CD1c-positive myeloid dendritic cell (primary cell): ENCODE data around the gene GOSR1.
"Not testable (repeated sequence)": the region's sequence is repeated elsewhere in the genome, so short reads cannot be mapped to it uniquely, and the experiment has no call there.

Experiments
- DNase-seq: peaks from one replicate; pipeline ENCODE4 v3.0.0-alpha.2; 2016; ENCODE audit errors: extremely low spot score

Gene GOSR1

DNA sequence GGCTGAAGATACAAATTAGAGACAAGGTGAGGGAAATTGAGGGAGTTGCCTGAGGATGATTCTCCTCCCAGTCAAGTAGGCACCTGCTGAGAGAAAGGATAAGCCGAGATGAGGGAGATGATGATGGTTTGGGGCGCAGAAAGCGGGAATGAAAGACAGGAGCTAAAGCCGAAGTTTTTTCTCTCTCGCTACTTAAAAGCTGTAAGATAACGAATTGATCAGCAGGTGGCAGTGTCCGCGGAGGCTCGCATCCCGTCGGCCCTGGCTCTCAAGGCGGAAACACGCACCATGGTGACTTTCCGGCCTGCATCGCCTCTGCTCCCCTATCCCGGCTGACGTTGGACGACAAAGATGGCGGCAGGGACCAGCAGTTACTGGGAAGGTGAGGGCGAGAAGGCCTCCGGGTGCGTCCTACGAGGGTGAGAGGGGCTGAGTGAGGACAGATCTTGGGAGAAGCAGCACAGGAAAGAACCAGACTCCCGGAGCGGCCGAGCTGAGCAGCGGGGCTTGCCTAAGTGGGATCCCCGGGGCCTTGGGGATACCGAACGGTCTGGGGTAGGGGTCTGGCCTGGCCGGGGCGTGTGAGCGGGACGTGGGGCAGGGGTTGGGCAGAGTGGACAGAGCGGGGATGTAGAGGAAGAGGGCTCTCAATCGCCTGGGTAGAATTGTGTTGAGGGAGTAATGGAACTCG is at the start of gene GOSR1:
Gene GOSR1, plus strand, starts transcription at position 326 of the 691 bp plus-strand sequence. Its CDS starts 26 bp downstream, at position 352.
- DNase-seq: peak; percentile 98

- DNase-seq: no peak
Observed at GRCh38 chr17:30427611-30428010, 49.6 kb upstream of the GOSR1 start.

GRCh38 chr17:30429155-30429554 is 48.1 kb upstream of the GOSR1 start:
- no peak for DNase-seq

DNA sequence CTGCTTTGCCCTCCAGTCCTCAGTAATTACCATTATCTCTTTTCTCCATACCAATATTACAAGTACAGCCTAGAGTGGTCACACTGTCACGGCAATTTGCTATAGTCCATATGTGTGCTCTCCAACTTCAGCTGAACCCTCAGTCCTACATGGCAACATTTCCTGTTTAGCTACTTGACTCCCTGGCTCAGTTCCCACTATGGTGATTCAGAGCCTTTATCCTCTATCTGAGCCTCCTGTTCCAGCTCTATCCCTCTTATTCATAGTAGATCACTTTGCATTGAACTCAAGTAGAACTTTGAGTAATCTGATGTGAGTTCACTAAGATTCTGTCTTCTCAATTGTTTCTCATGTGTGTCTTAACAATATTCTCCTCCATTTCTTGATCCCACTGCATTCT is 43.7 kb upstream of the GOSR1 start:
- DNase-seq: peak; percentile 17

DNA sequence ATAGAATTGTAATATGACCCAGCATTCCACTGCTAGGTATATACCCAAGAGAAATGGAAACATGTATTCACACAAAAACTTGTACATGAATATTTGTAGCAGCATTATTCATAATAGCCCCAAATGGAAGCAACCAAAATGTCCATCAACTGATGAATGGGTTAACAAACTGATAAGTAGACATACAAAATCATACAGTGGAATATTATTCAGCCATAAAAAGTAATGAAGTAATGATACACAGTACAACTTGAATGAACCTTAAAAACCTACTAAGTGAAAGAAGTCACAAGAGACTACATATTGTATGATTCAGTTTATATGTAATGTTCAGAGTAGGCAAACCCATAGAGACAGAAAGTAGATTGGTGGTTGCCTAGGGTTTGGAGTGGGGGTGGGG is 40.5 kb upstream of the GOSR1 start:
- DNase-seq: no peak

GRCh38 chr17:30443721-30444120 is 33.5 kb upstream of the GOSR1 start:
- no peak for DNase-seq

GRCh38 chr17:30446640-30447039 is 30.6 kb upstream of the GOSR1 start:
- not testable (repeated sequence) for DNase-seq

DNA sequence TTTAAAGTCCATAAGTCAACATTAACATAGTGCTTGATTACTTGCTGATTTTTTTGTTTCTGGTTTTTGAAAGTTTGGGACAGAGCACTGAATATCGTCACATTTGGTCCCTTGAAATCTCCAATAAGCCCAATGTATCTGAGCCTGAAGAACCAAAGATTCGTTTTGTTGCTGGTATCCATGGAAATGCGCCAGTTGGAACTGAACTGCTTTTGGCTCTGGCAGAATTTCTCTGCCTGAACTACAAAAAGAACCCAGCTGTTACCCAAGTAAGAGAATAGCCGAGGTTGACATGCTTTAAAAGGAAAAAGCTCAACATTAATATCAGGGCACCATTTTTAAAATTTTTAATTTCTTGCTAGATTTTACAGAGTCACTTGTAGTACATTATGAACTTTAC is 27.7 kb upstream of the GOSR1 start:
- no peak for DNase-seq

- DNase-seq: no peak
Observed at GRCh38 chr17:30450125-30451027, 26.8 kb upstream of the GOSR1 start.

DNA sequence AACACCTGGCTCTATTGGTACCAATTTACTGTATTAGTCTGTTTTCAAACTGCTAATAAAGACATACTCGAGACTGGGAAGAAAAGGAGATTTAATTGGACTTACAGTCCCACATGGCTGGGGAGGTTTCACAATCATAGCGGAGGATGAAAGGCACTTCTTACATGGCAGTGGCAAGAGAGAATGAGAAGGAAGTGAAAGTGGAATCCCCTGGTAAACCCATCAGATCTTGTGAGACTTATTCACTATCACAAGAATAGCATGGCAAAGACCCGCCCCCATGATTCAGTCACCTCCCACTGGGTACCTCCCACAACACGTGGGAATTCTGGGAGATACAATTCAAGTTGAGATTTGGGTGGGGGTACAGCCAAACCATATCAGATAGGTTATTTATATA is 22.6 kb upstream of the GOSR1 start:
- peak; percentile 57 for DNase-seq

- no peak for DNase-seq
Observed at GRCh38 chr17:30458371-30458770, 18.8 kb upstream of the GOSR1 start.

DNA sequence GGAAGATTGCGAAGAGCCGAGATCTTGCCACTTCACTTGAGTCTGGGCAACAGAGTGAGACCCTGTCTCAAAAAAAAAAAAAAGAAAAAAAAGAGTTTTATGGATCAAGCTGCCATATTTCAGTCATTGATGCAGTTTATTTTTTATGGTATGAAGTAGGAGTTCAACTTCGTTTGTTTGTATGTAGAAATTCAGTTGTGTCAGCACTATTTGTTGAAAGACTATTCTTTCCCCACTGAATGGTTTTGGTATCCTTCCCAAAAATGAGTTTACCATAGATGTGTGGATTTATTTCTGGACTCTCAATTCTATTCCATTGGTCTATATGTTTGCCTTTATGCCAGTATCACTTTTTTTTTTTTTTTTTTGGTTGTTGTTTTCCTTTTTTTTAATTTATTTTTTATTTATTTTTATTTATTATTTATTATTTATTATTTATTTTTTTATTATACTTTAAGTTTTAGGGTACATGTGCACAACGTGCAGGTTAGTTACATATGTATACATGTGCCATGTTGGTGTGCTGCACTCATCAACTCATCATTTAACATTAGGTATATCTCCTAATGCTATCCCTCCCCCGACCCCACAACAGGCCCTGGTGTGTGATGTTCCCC is 18.3 kb upstream of the GOSR1 start:
- DNase-seq: not testable (repeated sequence)

DNA sequence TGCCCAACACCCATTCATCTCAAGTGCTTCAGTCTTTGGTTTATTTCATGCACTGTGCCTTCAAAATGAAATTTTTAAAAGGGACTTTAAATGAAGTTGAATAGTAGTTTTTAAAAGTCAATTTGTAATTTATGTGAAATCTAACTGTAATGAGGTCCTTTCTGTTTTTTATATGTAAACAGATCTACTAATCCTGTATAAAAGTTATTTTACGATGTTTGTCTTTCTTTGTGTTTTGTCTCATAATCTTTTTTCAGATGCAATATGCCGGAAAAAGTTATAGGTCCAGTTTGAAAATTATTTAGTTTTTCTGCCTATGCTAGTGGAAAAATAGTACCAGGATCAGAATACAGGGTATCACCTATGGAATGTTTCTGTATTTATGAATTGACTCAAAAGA is 8.7 kb upstream of the GOSR1 start:
- DNase-seq: no peak

DNA sequence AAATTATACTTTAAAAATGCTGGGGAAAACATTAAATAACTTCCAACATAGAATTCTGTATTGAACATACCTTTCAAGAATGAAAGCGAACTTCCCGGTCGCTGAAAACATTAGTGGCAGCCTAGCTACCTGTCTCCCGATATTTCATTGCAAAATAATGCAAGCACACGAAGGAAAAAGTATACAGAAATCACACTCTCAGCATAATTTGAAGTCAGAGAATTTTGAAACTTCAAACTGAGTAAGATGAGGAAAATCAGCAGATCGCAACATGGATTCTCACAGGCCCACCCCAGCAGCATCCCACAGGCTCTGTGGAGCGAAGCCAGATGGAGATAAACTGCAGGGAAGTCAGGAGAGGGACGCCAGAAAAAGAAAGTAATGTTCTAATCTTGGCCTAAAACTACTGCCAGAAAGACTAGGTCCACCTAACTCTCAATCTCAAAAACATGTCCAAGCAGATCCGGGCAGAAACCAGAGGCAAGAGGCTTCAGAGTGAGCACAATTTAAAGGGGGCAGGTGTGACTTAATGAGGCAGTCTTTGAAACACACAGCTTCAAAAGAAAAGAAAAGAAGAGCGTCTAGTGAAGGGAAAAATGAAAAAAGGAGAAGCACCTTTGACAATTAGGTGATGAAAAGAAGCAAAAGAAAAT is 4.8 kb upstream of the GOSR1 start:
- no peak for DNase-seq

- DNase-seq: no peak
Observed at GRCh38 chr17:30475206-30475605, 2.0 kb upstream of the GOSR1 start.

- no peak for DNase-seq
Observed at GRCh38 chr17:30476726-30477082, 504 bp upstream of the GOSR1 start.

DNA sequence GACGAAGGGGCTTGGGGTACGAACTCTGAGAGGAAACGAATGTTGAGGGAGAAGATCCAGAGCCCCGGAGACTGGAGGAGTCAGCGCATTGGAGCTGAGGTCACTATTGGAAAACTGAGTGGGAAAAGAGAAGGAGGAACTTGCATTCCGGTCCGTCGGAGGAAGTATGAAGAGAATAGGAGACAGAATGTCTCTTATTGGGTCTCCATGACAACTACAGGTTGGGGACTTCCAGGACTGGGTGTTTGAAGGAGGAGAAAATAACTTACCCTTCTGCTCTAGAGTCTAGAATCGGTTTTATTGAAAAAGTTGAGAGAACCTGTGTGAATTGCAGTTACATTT is 537 bp downstream of the GOSR1 start:
- peak; percentile 78 for DNase-seq

- DNase-seq: no peak
Observed at GRCh38 chr17:30482555-30482954, 5.3 kb downstream of the GOSR1 start.

GRCh38 chr17:30483159-30483558 is 6.0 kb downstream of the GOSR1 start:
- no peak for DNase-seq

GRCh38 chr17:30493780-30494179 is 16.6 kb downstream of the GOSR1 start:
- DNase-seq: no peak

- DNase-seq: no peak
Observed at GRCh38 chr17:30495586-30495985, 18.4 kb downstream of the GOSR1 start.

DNA sequence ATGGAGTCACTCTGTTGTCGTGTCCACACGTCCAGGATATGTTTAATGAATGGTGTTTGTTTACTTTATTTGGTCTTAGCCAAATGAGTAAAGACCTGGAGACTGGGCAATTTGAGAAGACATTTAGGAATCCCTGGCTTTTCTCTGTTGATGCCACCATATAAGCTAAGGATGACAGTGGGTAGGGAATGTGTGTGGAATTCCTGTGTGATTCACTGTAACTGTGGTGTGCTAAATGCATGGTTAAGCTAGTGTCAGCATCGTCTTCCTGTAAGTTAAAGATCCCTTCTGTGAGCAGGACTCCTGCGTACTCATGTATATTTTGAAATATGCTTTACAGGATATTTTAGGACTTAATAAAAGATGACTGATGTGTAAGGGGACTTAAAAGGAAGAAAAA is 26.4 kb downstream of the GOSR1 start:
- DNase-seq: no peak
